AG09319 (cell line): ENCODE results near the gene ZNF341.
A peak's percentile ranks its signal among the peaks of the same experiment; 100 is the strongest.

ENCODE experiments used
- DNase-seq: peaks from one replicate; pipeline ENCODE4 v3.0.0-alpha.2; 2010; ENCODE audit warnings: low read depth; ENCODE audit errors: extremely low read depth
- CTCF ChIP-seq: IDR thresholded peaks from 2 replicates; pipeline ENCODE4 v1.5.1; 2011; ENCODE audit warnings: low read depth, mild to moderate bottlenecking, inconsistent platforms, low read length, moderate library complexity

The ZNF341 gene

DNA sequence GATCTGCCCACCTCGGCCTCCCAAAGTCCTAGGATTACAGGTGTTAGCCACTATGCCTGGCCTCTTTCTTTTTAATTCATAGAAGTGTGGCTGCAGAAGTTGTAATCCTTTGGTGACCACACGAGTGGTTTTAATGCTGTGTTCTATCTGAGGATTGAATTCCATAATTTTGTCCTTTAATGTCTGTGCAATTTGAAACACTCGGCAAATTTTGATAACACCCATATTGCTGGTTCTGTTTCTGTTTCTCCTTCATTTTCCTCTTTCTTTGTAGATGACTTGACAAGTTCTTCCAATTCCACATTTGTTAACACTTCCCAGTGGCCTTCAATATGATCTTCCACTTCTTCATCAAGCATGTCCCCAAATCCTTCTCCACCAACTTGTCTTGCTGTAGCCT lies 76.6 kb downstream of the ZNF341 start:
- DNase-seq = no peak
- TF ChIP-seq CTCF = no peak

GRCh38 chr20:33810259-33810658 lies 78.5 kb downstream of the ZNF341 start:
- no peak for DNase-seq
- no peak for TF ChIP-seq CTCF

DNA sequence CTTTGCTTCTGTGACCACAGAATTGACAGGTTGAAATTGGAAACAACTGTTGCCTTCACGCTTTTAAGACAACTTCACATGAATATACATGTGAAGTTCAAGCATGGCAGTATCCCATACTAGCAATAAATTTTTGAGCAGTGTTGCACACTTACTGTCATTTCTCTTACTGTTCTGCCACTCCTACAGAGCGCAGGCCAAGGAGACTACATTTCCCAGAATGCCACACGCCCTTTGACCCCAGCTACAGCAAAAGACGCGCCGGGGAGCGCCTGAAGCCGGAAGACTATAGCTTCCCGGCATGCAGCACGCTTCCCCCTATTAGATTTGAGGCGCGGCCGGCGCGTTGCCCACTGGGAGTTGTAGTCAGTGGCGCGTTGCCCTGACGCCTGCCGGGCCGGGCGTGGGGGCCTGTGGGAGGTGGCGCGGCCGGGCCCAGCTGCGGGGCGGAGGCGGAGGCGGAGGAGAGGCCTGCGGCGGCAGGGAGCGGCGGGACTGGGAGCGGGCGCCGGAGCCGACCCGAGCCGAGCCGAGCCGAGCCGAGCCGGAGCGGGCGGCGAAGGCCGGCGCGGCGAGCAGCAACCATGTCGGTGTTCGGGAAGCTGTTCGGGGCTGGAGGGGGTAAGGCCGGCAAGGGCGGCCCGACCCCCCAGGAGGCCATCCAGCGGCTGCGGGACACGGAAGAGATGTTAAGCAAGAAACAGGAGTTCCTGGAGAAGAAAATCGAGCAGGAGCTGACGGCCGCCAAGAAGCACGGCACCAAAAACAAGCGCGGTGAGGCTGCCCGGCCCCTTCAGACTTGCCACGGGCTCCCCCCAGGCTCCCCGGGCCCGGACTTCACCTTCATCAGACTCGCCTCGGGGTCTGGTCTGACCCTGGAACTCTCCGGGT lies 79.3 kb downstream of the ZNF341 start, which contains the start of gene CHMP4B:
CHMP4B (plus strand) TSS at position 464 of the 891 bp plus-strand sequence; CDS start at position 585, 121 bp downstream.
- no peak for TF ChIP-seq CTCF
- peak; percentile 96 for DNase-seq

- no peak for DNase-seq
- no peak for TF ChIP-seq CTCF
Observed at GRCh38 chr20:33811776-33812151, 80.0 kb downstream of the ZNF341 start.

GRCh38 chr20:33812152-33812849 lies 80.5 kb downstream of the ZNF341 start:
- peak; percentile 46 for DNase-seq
- TF ChIP-seq CTCF = no peak

- no peak for DNase-seq
- no peak for TF ChIP-seq CTCF
Observed at GRCh38 chr20:33812908-33813462, 81.2 kb downstream of the ZNF341 start.
